ENCODE data around the gene ELAVL3.

ELAVL3 gene

DNA sequence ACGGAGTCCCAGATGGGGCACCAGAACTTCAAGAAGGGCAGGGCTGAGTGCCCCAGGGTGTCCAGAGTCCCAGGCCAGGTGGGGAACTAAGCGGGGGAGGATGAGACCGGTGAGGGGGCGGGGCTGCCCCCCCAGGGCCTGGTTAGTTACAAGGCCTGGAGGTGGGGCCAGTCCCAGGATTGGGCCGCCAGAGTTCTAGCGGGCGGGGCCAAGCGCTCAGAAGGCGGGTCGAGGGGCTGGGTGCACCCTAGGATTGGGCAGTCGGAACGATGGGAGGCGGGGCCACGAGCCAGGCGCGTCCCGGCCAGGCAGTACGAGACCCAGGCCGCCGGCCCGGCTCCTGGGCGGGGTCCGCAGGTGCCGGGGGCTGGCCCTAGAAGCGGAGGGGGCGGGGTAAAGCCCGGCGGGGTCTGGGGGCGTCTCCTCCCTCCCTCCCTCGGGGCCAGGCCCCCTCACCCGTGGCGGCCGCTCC, 24.2 kb upstream of the ELAVL3 start:
- Histone ChIP-seq H3K4me1 (ENCODE audit: control insufficient read depth, insufficient read depth, low read length) (peaks cover 12% of the 10 kb centered on the region), H3K4me2 (ENCODE audit: low read length) (peak overlapping the region; percentile 99), H3K36me3 (ENCODE audit: insufficient read depth, low read length) (no peaks in the 10 kb centered on the region), H3K9me3 (replicated peaks; ENCODE audit: low read length) (no peaks in the 10 kb centered on the region), H3K9ac (ENCODE audit: low read depth, low read length) (peak overlapping the region; percentile 92), H3K27me3 (ENCODE audit: control insufficient read depth, insufficient read depth, low read length) (no peaks in the 10 kb centered on the region), H3K4me3 (ENCODE audit: low read length) (peak overlapping the region; percentile 97)

DNA sequence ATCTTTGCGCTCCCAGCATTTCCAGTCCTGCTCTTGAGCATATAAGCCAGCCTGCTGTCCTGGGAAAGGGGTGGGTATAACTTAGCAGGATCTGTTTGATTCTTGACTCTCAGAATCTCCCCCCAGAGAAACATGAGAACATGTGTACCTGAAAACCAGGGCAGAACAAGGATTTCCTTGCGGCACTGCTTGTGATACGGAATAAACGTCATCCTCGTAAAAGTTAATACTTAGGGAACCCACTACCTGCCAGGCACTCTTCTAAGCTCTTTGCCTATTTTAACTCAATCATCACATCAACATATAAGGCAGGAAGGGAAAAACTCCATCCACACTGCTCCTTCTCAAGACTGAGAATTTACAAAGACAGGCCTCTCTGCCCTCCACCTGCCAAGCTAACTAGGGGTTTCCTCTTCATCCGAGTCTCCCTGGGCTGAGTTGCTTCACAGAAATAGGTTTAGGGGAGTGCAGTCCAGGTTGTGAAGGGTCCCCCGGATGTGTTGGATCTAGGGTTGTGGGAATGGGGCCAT, 23.7 kb upstream of the ELAVL3 start:
- Histone ChIP-seq H3K27me3 (ENCODE audit: control insufficient read depth, insufficient read depth, low read length) (no peaks in the 10 kb centered on the region), H3K4me1 (ENCODE audit: control insufficient read depth, insufficient read depth, low read length) (peaks cover 12% of the 10 kb centered on the region), H3K36me3 (ENCODE audit: insufficient read depth, low read length) (no peaks in the 10 kb centered on the region), H3K4me3 (ENCODE audit: low read length) (peak overlapping the region; percentile 97), H3K4me2 (ENCODE audit: low read length) (peak overlapping the region; percentile 99), H3K9ac (ENCODE audit: low read depth, low read length) (peak overlapping the region; percentile 92), H3K9me3 (replicated peaks; ENCODE audit: low read length) (no peaks in the 10 kb centered on the region)

DNA sequence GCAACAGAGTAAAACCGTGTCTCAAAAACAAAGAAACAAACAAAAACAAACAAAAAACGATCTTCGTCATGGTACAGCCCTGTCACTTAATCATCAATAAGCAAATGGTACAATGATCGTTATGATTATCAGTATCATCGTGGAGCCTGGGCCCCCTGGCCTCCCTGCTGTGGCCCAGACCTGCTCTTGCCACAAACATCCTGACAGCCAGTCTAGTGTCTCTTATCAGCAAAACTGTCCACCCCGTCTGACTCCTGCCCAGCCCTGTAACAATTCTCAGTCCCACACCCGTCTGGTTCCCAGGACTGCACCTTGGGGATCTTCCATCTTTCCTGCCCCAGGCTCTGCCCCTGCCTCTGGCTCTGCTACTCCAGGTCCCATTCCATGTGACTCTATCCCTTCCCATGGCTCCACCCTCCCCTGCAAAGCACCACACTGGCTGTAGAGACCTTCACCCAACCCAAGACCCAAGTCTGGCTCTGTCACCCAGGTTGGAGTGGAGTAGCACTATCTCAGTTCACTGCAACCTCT, 19.1 kb upstream of the ELAVL3 start:
- peaks cover 10% of the 10 kb centered on the region for H3K4me1 ChIP-seq (ENCODE audit: control insufficient read depth, insufficient read depth, low read length)
- H3K9me3 ChIP-seq (replicated peaks; ENCODE audit: low read length): no peaks in the 10 kb centered on the region
- no peak overlapping the region for H3K9ac ChIP-seq (ENCODE audit: low read depth, low read length)
- H3K4me3 ChIP-seq (ENCODE audit: low read length): no peak overlapping the region
- H3K27me3 ChIP-seq (ENCODE audit: control insufficient read depth, insufficient read depth, low read length): no peaks in the 10 kb centered on the region
- peaks cover 6% of the 10 kb centered on the region for H3K36me3 ChIP-seq (ENCODE audit: insufficient read depth, low read length)
- H3K4me2 ChIP-seq (ENCODE audit: low read length): no peak overlapping the region

DNA sequence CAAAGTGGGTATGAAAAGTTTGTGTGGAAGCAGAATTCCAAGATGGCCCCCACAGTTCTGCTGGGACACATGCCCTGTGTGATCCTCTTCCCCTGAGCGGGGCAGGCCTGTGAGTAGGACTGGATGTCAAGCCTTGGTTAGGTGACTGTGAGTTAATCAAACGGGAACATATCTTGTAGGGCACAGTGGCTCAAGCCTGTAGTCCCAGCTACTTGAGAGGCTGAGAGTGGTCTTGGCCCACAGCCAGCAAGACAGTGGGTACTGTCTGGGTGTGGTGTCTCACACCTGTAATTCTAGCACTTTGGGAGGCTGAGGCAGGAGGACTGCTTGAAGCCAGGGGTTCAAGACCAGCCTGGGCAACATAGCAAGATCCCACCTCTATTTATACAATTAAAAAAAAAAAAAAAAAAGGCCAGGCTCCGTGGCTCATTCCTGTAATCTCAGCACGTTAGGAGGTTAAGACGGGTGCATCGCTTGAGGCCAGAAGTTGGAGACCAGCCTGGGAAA, 18.4 kb upstream of the ELAVL3 start:
- H3K27me3 ChIP-seq (ENCODE audit: control insufficient read depth, insufficient read depth, low read length): no peaks in the 10 kb centered on the region
- no peaks in the 10 kb centered on the region for H3K9me3 ChIP-seq (replicated peaks; ENCODE audit: low read length)
- H3K36me3 ChIP-seq (ENCODE audit: insufficient read depth, low read length): peaks cover 6% of the 10 kb centered on the region
- no peak overlapping the region for H3K4me2 ChIP-seq (ENCODE audit: low read length)
- H3K9ac ChIP-seq (ENCODE audit: low read depth, low read length): no peak overlapping the region
- peaks cover 5% of the 10 kb centered on the region for H3K4me1 ChIP-seq (ENCODE audit: control insufficient read depth, insufficient read depth, low read length)
- no peak overlapping the region for H3K4me3 ChIP-seq (ENCODE audit: low read length)

DNA sequence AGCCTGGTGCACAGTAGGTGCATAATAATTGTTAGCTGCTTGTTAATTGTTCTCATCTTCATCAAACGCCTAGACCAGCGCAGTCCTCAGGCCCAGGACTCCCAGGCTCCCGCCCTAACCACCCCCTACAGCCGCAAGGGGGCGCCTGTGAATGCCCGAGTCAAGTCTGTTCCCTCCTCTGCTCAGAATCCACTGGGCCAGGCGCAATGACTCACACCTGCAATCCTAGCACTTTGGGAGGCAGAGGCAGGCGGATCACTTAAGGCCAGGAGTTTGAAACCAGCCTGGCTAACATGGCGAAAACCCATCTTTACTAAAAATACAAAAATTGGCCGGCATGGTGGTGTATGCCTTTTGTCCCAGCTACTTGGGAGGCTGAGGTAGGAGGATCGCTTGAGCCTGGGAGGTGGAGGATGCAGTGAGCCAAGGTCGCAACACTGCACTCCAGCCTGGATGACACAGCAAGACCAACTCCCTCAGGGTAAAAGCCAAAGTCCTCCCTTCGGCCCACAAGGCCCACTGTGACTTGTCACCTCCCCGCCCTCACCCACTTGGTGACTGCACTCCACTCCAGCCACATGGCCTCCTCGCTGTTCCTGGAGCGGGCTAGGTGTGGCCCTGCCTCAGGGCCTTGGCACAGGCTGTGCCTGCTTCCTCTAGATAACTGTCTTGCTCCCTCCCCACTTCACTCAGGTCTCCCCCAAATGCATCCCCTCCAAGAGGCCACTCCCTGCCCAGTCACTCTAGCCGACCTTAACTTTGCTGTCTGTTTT, 15.7 kb upstream of the ELAVL3 start:
- Histone ChIP-seq H3K4me2 (ENCODE audit: low read length) (no peak overlapping the region), H3K4me3 (ENCODE audit: low read length) (no peak overlapping the region), H3K27me3 (ENCODE audit: control insufficient read depth, insufficient read depth, low read length) (no peaks in the 10 kb centered on the region), H3K9ac (ENCODE audit: low read depth, low read length) (no peak overlapping the region), H3K4me1 (ENCODE audit: control insufficient read depth, insufficient read depth, low read length) (peaks cover 5% of the 10 kb centered on the region), H3K9me3 (replicated peaks; ENCODE audit: low read length) (no peaks in the 10 kb centered on the region), H3K36me3 (ENCODE audit: insufficient read depth, low read length) (peaks cover 6% of the 10 kb centered on the region)

DNA sequence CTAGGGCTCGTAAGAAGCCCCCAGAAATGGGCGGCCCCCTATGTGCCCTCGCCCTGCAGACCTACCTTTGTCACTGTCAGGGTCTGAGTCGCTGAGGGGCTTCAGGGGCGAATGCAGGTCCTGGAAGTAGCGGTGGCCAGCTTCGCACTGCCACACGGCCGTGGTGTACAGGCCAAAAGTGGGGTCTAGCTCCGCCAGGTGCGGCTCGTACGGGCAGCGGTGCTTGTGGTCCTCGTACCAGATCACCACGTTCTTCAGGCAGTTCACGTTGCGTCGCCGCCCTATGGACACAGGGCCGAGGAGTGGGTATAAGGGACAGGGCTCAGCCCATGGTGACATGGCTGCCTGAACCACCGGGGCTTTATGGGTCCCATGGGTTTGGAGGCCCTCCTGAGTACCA, 15.0 kb upstream of the ELAVL3 start:
- Histone ChIP-seq H3K36me3 (ENCODE audit: insufficient read depth, low read length) (peaks cover 6% of the 10 kb centered on the region), H3K4me1 (ENCODE audit: control insufficient read depth, insufficient read depth, low read length) (peaks cover 5% of the 10 kb centered on the region), H3K9ac (ENCODE audit: low read depth, low read length) (no peak overlapping the region)

DNA sequence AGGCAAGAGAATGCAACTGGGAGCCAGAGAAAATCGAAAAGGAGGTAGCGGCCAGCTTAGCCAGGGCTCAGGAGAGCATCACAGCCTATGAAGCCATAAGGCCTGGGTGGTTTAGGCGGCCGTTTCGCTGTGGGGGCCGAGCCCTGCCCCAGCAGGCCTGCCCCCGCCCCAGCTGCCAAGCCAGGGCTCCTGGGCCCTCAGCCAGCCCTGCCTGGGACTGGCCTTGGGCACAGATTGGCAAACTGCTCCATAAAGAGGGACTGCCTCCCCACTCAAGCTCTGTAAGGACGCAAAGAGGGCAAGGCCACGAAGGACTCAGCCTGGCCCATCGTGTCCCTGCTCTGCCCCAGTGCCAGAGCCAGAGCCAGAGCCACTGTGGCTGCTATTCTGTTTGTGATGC, 14.6 kb upstream of the ELAVL3 start:
- Histone ChIP-seq H3K27me3 (ENCODE audit: control insufficient read depth, insufficient read depth, low read length) (no peaks in the 10 kb centered on the region), H3K4me3 (ENCODE audit: low read length) (no peak overlapping the region), H3K9me3 (replicated peaks; ENCODE audit: low read length) (no peaks in the 10 kb centered on the region), H3K4me1 (ENCODE audit: control insufficient read depth, insufficient read depth, low read length) (peaks cover 5% of the 10 kb centered on the region), H3K4me2 (ENCODE audit: low read length) (no peak overlapping the region), H3K9ac (ENCODE audit: low read depth, low read length) (no peak overlapping the region), H3K36me3 (ENCODE audit: insufficient read depth, low read length) (peaks cover 6% of the 10 kb centered on the region)

More for the DNA sequence above, 15.0 kb upstream of the ELAVL3 start:
- Histone ChIP-seq H3K4me3 (ENCODE audit: low read length) (no peak overlapping the region), H3K4me2 (ENCODE audit: low read length) (no peak overlapping the region), H3K27me3 (ENCODE audit: control insufficient read depth, insufficient read depth, low read length) (no peaks in the 10 kb centered on the region), H3K9me3 (replicated peaks; ENCODE audit: low read length) (no peaks in the 10 kb centered on the region)

DNA sequence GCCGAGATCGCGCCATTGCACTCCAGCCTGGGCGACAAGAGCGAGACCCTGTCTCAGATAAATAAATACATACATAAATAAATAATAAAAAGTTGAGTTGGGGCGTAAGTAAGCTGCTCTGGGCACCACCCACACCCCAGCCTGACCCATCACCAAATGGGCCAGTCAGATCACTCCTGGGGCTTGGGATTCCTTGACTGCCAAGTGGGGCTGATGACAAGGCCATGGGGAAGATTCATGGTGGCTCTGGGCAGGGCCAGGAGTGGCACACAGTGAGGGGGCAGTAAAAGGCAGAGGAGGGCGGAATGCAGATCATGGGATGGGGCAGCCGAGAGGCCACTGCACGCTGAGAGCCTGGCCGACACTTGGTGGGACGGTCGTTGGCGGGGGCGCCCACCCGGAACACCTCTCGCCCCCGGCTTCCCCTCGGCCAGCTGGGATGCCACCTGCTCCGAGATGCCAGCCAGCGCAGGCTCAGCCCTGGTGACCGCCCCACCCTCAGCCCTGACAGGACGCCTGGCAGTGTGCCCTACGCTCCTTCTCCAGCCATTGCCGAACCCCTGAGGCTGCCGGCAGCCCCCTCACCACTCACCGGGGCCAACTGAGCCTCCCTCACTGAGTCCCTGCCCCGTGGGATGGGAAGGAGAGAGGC, 13.9 kb upstream of the ELAVL3 start:
- peaks cover 5% of the 10 kb centered on the region for H3K4me1 ChIP-seq (ENCODE audit: control insufficient read depth, insufficient read depth, low read length)
- H3K9ac ChIP-seq (ENCODE audit: low read depth, low read length): no peak overlapping the region
- H3K27me3 ChIP-seq (ENCODE audit: control insufficient read depth, insufficient read depth, low read length): no peaks in the 10 kb centered on the region
- H3K4me3 ChIP-seq (ENCODE audit: low read length): no peak overlapping the region
- peaks cover 6% of the 10 kb centered on the region for H3K36me3 ChIP-seq (ENCODE audit: insufficient read depth, low read length)
- H3K9me3 ChIP-seq (replicated peaks; ENCODE audit: low read length): no peaks in the 10 kb centered on the region
- H3K4me2 ChIP-seq (ENCODE audit: low read length): no peak overlapping the region

DNA sequence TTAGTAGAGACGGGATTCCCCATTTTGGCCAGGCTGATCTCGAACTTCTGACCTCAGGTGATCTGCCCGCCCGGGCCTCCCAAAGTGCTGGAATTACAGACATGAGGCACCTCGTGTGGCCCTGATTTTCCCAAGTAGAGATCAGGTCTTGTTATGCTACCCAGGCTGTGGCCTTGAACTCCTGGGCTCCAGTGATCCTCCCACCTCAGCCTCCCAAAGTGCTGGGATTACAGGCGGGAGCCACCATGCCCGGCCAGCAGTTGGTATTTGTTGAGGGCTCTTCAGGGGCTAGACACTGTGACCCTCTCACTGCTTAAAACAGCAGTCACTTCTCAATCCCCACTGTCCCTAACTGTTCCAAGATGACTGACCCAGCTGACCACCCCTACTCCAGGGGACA, 8.5 kb upstream of the ELAVL3 start:
- Histone ChIP-seq H3K4me1 (ENCODE audit: control insufficient read depth, insufficient read depth, low read length) (no peaks in the 10 kb centered on the region), H3K9me3 (replicated peaks; ENCODE audit: low read length) (no peaks in the 10 kb centered on the region), H3K4me2 (ENCODE audit: low read length) (no peak overlapping the region), H3K4me3 (ENCODE audit: low read length) (no peak overlapping the region), H3K9ac (ENCODE audit: low read depth, low read length) (no peak overlapping the region), H3K27me3 (ENCODE audit: control insufficient read depth, insufficient read depth, low read length) (no peaks in the 10 kb centered on the region), H3K36me3 (ENCODE audit: insufficient read depth, low read length) (no peaks in the 10 kb centered on the region)

DNA sequence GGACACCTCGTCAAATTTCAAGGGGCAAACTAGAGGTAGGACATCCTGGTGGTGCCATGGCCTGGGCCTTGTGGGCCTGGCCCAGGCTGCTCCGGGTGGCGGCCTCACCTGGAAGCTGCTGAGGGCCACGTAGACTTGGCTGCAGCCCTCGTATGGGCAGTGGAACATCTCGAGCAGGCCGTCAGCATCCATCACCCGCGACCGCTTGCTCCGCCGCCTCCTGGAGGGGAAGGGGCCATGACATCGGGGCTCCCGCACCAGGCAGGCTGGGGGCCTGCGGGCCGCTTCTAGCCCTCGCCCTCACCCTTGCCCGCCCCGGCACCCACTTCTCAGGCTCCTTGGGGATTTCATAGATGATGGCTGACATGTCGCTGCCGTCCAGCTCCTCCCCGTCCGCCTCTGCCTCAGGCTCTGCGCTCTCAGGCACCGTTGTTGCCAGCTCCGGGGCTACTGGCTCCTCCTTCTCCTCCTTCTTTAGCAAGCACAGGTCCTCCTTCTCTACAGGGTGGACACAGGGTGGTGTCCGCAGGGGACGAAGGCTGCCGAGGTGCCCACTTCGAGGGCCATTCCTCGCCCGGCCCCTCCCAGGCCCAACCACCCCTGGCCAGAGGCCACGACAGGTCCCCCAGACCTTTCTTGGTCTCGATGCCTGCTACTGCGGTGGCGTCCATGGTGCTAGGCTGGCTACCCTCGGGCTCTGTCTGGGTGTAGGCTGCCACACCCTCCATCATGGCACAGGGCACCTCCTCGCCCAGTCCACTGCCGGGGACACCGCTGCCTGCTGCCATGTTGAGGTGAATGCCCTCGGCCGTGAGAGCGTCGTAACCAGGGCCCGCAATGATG, 6.0 kb upstream of the ELAVL3 start:
- Histone ChIP-seq H3K4me1 (ENCODE audit: control insufficient read depth, insufficient read depth, low read length) (peaks cover 11% of the 10 kb centered on the region), H3K4me2 (ENCODE audit: low read length) (no peak overlapping the region), H3K9me3 (replicated peaks; ENCODE audit: low read length) (no peaks in the 10 kb centered on the region), H3K27me3 (ENCODE audit: control insufficient read depth, insufficient read depth, low read length) (peaks cover 11% of the 10 kb centered on the region), H3K36me3 (ENCODE audit: insufficient read depth, low read length) (no peaks in the 10 kb centered on the region), H3K4me3 (ENCODE audit: low read length) (no peak overlapping the region), H3K9ac (ENCODE audit: low read depth, low read length) (no peak overlapping the region)

All from skeletal muscle satellite cell (primary cell).